Omental fat pad (tissue), 4 donors: ENCODE data around the gene PUSL1. TPM values are rescaled to one million over a fixed set of nuclear protein-coding genes. Genes with fewer than 3 reads are reported as not detected.

Experiments
- ATAC-seq: fragments of 150-250 bp; one replicate; pipeline ENCODE4 v1.9.1; 2016; ENCODE audit warnings: mild to moderate bottlenecking, moderate library complexity; ENCODE audit not compliant: low FRiP score
- DNase-seq: peaks from one replicate; pipeline ENCODE4 v3.0.0-alpha.2; 2019; ENCODE audit warnings: low spot score
- CTCF ChIP-seq, 3 donors: fragments of 450-650 bp; IDR thresholded peaks; one replicate each; pipeline ENCODE4 v1.5.1; 2016 to 2017; ENCODE audit warnings: antibody characterized with exemption in 3 of 3, mild to moderate bottlenecking in 3 of 3, moderate library complexity in 2 of 3
- total RNA-seq, 4 donors: library from RNA; depleted of rRNA; stranded (reverse); fragments of >200 nt; gene quantifications; one replicate each; pipeline ENCODE4 v1.1.0, GENCODE V29; 2016

PUSL1 gene
- total RNA-seq, 4 donors from 2014 or later = 15.7 to 26.0 (median 17.5) TPM

- DNase-seq = no peak
- no peak for ATAC-seq
- no peak for TF ChIP-seq CTCF (IDR thresholded peaks at IDR 0.05)
These were observed 24.5 kb downstream of the PUSL1 start for GRCh38 chr1:1332774-1333480.

- ATAC-seq (no peak), DNase-seq (no peak)
- no peak for TF ChIP-seq CTCF (IDR thresholded peaks at IDR 0.05)
These were observed 25.3 kb downstream of the PUSL1 start for GRCh38 chr1:1333551-1334241.

GRCh38 chr1:1334835-1335234 is 26.4 kb downstream of the PUSL1 start:
- no peak for DNase-seq
- TF ChIP-seq CTCF (IDR thresholded peaks at IDR 0.05) = no peak
- no peak for ATAC-seq

GRCh38 chr1:1335283-1335682 is 26.9 kb downstream of the PUSL1 start:
- DNase-seq (no peak), ATAC-seq (no peak)
- no peak for TF ChIP-seq CTCF (IDR thresholded peaks at IDR 0.05)

GRCh38 chr1:1335792-1336248 is 27.4 kb downstream of the PUSL1 start:
- DNase-seq = no peak
- no peak for TF ChIP-seq CTCF (IDR thresholded peaks at IDR 0.05)
- no peak for ATAC-seq

GRCh38 chr1:1336446-1336845 is 28.0 kb downstream of the PUSL1 start:
- ATAC-seq = no peak
- no peak for DNase-seq
- no peak for TF ChIP-seq CTCF (IDR thresholded peaks at IDR 0.05)
